HepG2 (cell line): ENCODE results near the gene MAB21L4. TPM values are rescaled to one million over a fixed set of nuclear protein-coding genes. Genes with fewer than 3 reads are reported as not detected.

Experiments
- CBFB ChIP-seq: sonication (generic); formaldehyde crosslinking; IDR thresholded peaks from 2 replicates; pipeline ENCODE4 v1.4.0; 2020; ENCODE audit warnings: missing genetic modification reagents
- CBX5 ChIP-seq: sonication (generic); formaldehyde crosslinking; IDR thresholded peaks from 2 replicates; pipeline ENCODE4 v1.4.0; 2020; ENCODE audit warnings: missing genetic modification reagents, borderline replicate concordance
- ERF ChIP-seq: IDR thresholded peaks from 2 replicates; pipeline ENCODE4 v1.6.1; 2018; ENCODE audit warnings: missing biosample characterization, missing genetic modification reagents
- FOXC1 ChIP-seq: sonication (generic); formaldehyde crosslinking; IDR thresholded peaks from 2 replicates; pipeline ENCODE4 v1.8.0; 2022; ENCODE audit warnings: mild to moderate bottlenecking, missing genetic modification reagents, borderline replicate concordance
- HMG20A ChIP-seq: IDR thresholded peaks from 2 replicates; pipeline ENCODE4 v1.6.1; 2016; ENCODE audit warnings: borderline replicate concordance
- HNF4G ChIP-seq, 2 experiments: sonication (generic) in 1 of 2; formaldehyde crosslinking in 1 of 2; IDR thresholded peaks; 2 replicates each; pipeline versions ENCODE4 v1.4.0 to v1.6.1; 2011 to 2020; ENCODE audit warnings: borderline replicate concordance in 2 of 2, low read depth in 2 of 2, mild to moderate bottlenecking in 2 of 2, low read length in 1 of 2, missing genetic modification reagents in 1 of 2, moderate library complexity in 1 of 2
- NR2F2 ChIP-seq: IDR thresholded peaks from 2 replicates; pipeline ENCODE4 v1.6.1; 2012; ENCODE audit warnings: low read depth, inconsistent platforms, borderline replicate concordance
- SIX1 ChIP-seq: sonication (generic); formaldehyde crosslinking; IDR thresholded peaks from 2 replicates; pipeline ENCODE4 v1.4.0; 2020; ENCODE audit warnings: missing genetic modification reagents, borderline replicate concordance
- U2AF2 ChIP-seq: fragments of 200-400 bp; formaldehyde crosslinking; IDR thresholded peaks from 2 replicates; pipeline ENCODE4 v1.6.1; 2017; ENCODE audit warnings: low read depth, mild to moderate bottlenecking, low read length
- ZFP41 ChIP-seq: sonication (generic); formaldehyde crosslinking; IDR thresholded peaks from 2 replicates; pipeline ENCODE4 v1.4.0; 2020; ENCODE audit warnings: mild to moderate bottlenecking, missing genetic modification reagents, borderline replicate concordance
- ZNF180 ChIP-seq: sonication (generic); formaldehyde crosslinking; IDR thresholded peaks from 2 replicates; pipeline ENCODE4 v1.4.0; 2020; ENCODE audit warnings: low read depth, missing genetic modification reagents, borderline replicate concordance
- ZNF317 ChIP-seq: sonication (generic); formaldehyde crosslinking; IDR thresholded peaks from 2 replicates; pipeline ENCODE4 v1.5.0; 2020; ENCODE audit warnings: mild to moderate bottlenecking, missing genetic modification reagents
- ZNF432 ChIP-seq: sonication (generic); formaldehyde crosslinking; IDR thresholded peaks from 2 replicates; pipeline ENCODE4 v1.5.0; 2020; ENCODE audit warnings: missing genetic modification reagents, mild to moderate bottlenecking, borderline replicate concordance
- ZNF777 ChIP-seq: sonication (generic); formaldehyde crosslinking; IDR thresholded peaks from 2 replicates; pipeline ENCODE4 v1.4.0; 2020; ENCODE audit warnings: missing genetic modification reagents
- ZNF792 ChIP-seq: IDR thresholded peaks from 2 replicates; pipeline ENCODE4 v1.6.1; 2016
- ZSCAN20 ChIP-seq: sonication (generic); formaldehyde crosslinking; IDR thresholded peaks from 2 replicates; pipeline ENCODE4 v1.4.0; 2020; ENCODE audit warnings: missing genetic modification reagents, mild to moderate bottlenecking, borderline replicate concordance
- ZSCAN22 ChIP-seq: sonication (generic); formaldehyde crosslinking; IDR thresholded peaks from 2 replicates; pipeline ENCODE4 v1.4.0; 2020; ENCODE audit warnings: mild to moderate bottlenecking, missing genetic modification reagents
- polyA plus RNA-seq, 8 experiments: library from polyadenylated mRNA; depleted of rRNA in 3 of 8; stranded (reverse) in 7 of 8; unstranded in 1 of 8; fragments of >200 nt; fragmentation: Illumina TruSeq in 4 of 8; extraction: Trizol in 4 of 8; gene quantifications; 2 replicates each; pipeline versions ENCODE4 v1.2.1 to v1.2.3, GENCODE V29; 2011 to 2016; ENCODE audit warnings: low read depth in 4 of 8, missing spikeins in 1 of 8, mixed read lengths in 1 of 8; ENCODE audit not compliant: insufficient read depth in 1 of 8
- total RNA-seq, 5 experiments: library from RNA; depleted of rRNA; stranded (reverse); fragments of >200 nt; fragmentation: Illumina TruSeq; extraction: Trizol; gene quantifications; 2 replicates each; pipeline ENCODE4 v1.2.3, GENCODE V29; 2016; ENCODE audit warnings: low read depth in 1 of 5
- TF ChIP-seq, protein P1 (sequence below): sonication (generic); formaldehyde crosslinking; IDR thresholded peaks from 2 replicates; pipeline ENCODE4 v1.5.1; 2020; ENCODE audit warnings: missing genetic modification reagents, mild to moderate bottlenecking, borderline replicate concordance
- TF ChIP-seq, protein P2 (sequence below): sonication (generic); formaldehyde crosslinking; IDR thresholded peaks from 2 replicates; pipeline ENCODE4 v1.4.0; 2020; ENCODE audit warnings: mild to moderate bottlenecking, missing genetic modification reagents
- TF ChIP-seq, protein P3 (sequence below): sonication (generic); formaldehyde crosslinking; IDR thresholded peaks from 2 replicates; pipeline ENCODE4 v1.5.0; 2020; ENCODE audit warnings: missing genetic modification reagents
- TF ChIP-seq, protein P4 (sequence below): IDR thresholded peaks from 2 replicates; pipeline ENCODE4 v1.6.1; 2016; ENCODE audit warnings: low read depth, missing genetic modification reagents, missing compliant biosample characterization

Gene MAB21L4
- total and polyA plus RNA-seq, 2 of the 13 experiments (the other 11 are each of a cell fraction or from before 2014, with no cell fraction given) = 3.0 to 14.0 TPM

DNA sequence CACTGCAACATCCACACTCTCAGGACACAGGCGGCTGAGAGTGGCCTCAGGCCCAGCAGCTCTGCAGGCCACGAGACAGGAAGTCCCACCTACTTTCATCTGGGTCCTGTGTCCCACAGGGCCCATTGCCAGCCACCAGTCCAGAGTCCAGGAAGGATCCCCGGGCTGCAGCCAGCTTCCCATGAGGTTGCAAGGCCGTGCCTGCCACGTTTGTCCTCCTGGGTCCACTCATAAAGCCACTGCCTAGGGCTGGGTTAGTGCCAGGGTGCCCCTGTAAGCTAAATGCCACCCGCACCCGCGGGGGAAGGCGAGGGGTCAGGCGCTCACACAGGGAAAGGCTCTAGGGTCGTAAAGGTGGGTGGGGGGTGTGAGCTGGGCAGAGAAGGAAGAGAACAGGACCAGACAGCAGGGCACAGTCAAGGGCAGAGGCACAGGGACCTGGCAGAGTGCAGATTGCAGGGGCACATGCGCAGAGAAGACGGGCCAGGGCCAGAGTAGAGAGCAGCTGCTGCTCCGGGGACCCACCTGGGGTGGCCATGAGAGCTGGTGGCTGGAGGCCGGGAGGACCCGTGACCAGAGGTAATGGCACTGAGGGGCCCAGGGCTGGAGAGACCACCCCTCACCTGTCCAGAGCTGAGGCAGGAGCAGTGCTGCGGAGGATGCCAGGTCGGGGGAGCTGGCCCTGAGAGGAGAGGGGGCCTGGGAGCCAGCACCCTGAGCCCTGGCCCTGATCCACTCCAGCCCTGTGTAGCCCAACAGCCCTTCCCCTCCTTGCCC is 19.3 kb downstream of the MAB21L4 start (continued):
- TF ChIP-seq, protein P1, sequence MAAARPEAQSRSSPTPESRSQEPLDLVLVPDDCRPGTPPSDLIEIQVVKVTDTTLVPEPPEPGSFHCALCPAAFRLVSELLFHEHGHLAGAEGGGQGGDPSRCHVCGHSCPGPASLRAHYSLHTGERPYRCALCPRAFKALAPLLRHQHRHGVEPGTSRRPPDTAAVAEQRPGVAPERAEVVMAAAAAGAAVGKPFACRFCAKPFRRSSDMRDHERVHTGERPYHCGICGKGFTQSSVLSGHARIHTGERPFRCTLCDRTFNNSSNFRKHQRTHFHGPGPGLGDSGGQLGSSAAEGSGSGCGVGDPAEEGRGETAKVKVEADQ (CRISPR knock-in tag) = no peak
- no peak for TF ChIP-seq ZSCAN20 (CRISPR knock-in tag)
- no peak; the same call in 1 of the 2 replicates for TF ChIP-seq NR2F2
- no peak for TF ChIP-seq CBFB
- TF ChIP-seq ZNF180 (CRISPR knock-in tag) = no peak
- TF ChIP-seq HMG20A = no peak
- TF ChIP-seq ZNF792 (CRISPR knock-in tag) = peak; percentile 89; the same call in 1 of the 2 replicates
- TF ChIP-seq FOXC1 (CRISPR knock-in tag) = peak; percentile 65
- no peak for TF ChIP-seq ZFP41 (CRISPR knock-in tag)
- TF ChIP-seq HNF4G (IDR thresholded peaks at IDR 0.05; ENCODE audit: borderline replicate concordance, low read depth, low read length) = peak; percentile 94
- TF ChIP-seq HNF4G (CRISPR knock-in tag; IDR thresholded peaks at IDR 0.05; ENCODE audit: borderline replicate concordance, low read depth) = peak; percentile 95
- TF ChIP-seq, protein P2, sequence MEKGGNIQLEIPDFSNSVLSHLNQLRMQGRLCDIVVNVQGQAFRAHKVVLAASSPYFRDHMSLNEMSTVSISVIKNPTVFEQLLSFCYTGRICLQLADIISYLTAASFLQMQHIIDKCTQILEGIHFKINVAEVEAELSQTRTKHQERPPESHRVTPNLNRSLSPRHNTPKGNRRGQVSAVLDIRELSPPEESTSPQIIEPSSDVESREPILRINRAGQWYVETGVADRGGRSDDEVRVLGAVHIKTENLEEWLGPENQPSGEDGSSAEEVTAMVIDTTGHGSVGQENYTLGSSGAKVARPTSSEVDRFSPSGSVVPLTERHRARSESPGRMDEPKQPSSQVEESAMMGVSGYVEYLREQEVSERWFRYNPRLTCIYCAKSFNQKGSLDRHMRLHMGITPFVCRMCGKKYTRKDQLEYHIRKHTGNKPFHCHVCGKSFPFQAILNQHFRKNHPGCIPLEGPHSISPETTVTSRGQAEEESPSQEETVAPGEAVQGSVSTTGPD (CRISPR knock-in tag) = no peak
- peak; percentile 78; the same call in 1 of the 2 replicates for TF ChIP-seq CBX5
- TF ChIP-seq ZNF432 (CRISPR knock-in tag) = no peak
- peak; percentile 91 for TF ChIP-seq ZNF317 (CRISPR knock-in tag)
- TF ChIP-seq, protein P3, sequence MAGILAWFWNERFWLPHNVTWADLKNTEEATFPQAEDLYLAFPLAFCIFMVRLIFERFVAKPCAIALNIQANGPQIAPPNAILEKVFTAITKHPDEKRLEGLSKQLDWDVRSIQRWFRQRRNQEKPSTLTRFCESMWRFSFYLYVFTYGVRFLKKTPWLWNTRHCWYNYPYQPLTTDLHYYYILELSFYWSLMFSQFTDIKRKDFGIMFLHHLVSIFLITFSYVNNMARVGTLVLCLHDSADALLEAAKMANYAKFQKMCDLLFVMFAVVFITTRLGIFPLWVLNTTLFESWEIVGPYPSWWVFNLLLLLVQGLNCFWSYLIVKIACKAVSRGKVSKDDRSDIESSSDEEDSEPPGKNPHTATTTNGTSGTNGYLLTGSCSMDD (CRISPR knock-in tag) = 0 out of 2 replicates have a peak, but pooled peaks have one; percentile 16
- TF ChIP-seq, protein P4, sequence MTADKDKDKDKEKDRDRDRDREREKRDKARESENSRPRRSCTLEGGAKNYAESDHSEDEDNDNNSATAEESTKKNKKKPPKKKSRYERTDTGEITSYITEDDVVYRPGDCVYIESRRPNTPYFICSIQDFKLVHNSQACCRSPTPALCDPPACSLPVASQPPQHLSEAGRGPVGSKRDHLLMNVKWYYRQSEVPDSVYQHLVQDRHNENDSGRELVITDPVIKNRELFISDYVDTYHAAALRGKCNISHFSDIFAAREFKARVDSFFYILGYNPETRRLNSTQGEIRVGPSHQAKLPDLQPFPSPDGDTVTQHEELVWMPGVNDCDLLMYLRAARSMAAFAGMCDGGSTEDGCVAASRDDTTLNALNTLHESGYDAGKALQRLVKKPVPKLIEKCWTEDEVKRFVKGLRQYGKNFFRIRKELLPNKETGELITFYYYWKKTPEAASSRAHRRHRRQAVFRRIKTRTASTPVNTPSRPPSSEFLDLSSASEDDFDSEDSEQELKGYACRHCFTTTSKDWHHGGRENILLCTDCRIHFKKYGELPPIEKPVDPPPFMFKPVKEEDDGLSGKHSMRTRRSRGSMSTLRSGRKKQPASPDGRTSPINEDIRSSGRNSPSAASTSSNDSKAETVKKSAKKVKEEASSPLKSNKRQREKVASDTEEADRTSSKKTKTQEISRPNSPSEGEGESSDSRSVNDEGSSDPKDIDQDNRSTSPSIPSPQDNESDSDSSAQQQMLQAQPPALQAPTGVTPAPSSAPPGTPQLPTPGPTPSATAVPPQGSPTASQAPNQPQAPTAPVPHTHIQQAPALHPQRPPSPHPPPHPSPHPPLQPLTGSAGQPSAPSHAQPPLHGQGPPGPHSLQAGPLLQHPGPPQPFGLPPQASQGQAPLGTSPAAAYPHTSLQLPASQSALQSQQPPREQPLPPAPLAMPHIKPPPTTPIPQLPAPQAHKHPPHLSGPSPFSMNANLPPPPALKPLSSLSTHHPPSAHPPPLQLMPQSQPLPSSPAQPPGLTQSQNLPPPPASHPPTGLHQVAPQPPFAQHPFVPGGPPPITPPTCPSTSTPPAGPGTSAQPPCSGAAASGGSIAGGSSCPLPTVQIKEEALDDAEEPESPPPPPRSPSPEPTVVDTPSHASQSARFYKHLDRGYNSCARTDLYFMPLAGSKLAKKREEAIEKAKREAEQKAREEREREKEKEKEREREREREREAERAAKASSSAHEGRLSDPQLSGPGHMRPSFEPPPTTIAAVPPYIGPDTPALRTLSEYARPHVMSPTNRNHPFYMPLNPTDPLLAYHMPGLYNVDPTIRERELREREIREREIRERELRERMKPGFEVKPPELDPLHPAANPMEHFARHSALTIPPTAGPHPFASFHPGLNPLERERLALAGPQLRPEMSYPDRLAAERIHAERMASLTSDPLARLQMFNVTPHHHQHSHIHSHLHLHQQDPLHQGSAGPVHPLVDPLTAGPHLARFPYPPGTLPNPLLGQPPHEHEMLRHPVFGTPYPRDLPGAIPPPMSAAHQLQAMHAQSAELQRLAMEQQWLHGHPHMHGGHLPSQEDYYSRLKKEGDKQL (CRISPR knock-in tag) = no peak; the same call in 1 of the 2 replicates
- no peak for TF ChIP-seq U2AF2
- TF ChIP-seq ERF (CRISPR knock-in tag) = peak; percentile 97
- 0 out of 2 replicates have a peak, but pooled peaks have one; percentile 9 for TF ChIP-seq ZNF777
- TF ChIP-seq ZSCAN22 (CRISPR knock-in tag) = no peak; the same call in 1 of the 2 replicates
- TF ChIP-seq SIX1 (CRISPR knock-in tag) = peak; percentile 81; the same call in 1 of the 2 replicates
